Transverse colon (tissue), 3 donors: ENCODE measurements around the gene PTPRG.

ENCODE experiments used
- POLR2A ChIP-seq: fragments of 450-650 bp; IDR thresholded peaks from one replicate; pipeline ENCODE4 v1.6.1; 2016; ENCODE audit warnings: antibody characterized with exemption, mild to moderate bottlenecking, moderate library complexity
- POLR2AphosphoS5 ChIP-seq, 3 donors: sonication (generic); formaldehyde crosslinking; IDR thresholded peaks; one replicate each; pipeline ENCODE4 v1.6.1; 2016; ENCODE audit warnings: antibody characterized with exemption in 3 of 3

- TF ChIP-seq POLR2A (no peak), POLR2AphosphoS5 (IDR thresholded peaks at IDR 0.05) (no peak)
Measured at GRCh38 chr3:61531528-61531927, 29.8 kb upstream of the PTPRG start.
